GM21390 (cell line): ENCODE data around the gene USP54.

Experiments used
- ATAC-seq: cut with Tn5 transposase; IDR thresholded peaks from one replicate; pipeline ENCODE4 v1.9.1; 2021; ENCODE audit not compliant: unreplicated experiment

Gene USP54

DNA sequence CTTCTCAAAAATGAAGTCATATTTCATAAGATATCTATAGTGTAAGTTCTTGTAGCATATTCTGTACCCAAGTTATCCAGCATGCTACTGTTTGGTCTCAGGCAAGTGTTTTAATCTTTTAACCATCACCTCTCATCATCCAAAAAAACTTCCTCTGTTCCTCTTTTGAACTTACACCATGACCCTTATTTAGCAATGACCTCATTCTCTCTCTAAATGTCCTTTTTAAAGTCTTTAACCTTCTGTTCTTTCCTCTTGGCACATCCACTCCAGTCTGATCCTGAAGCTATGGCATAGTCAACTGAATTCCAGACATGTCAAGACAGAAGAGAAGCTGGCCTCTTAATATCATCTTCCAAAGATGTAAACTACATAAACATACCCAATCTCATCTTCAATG lies 121.6 kb downstream of the USP54 start:
- ATAC-seq: no peak

DNA sequence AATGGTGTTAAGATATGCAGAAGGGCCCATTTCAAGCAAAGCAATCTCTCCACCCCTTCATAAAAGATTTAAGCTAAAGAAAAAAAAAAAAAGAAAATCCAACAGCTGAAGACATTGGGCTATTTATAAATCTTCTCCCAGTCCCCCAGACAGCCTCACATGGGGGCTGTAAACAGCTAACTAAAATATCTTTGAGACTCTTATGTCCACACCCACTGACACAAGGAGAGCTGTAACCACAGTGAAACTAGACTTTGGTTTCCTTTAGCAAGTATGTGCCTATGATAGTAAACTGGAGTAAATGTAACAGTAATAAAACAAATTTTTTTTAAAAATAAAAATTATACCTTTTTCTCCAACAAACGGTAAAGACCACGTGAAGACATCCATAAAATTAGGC lies 123.9 kb downstream of the USP54 start:
- no peak for ATAC-seq

GRCh38 chr10:73465978-73466726 lies 125.0 kb downstream of the USP54 start:
- no peak for ATAC-seq

- no peak for ATAC-seq
Observed at GRCh38 chr10:73460897-73461296, 130.2 kb downstream of the USP54 start.

DNA sequence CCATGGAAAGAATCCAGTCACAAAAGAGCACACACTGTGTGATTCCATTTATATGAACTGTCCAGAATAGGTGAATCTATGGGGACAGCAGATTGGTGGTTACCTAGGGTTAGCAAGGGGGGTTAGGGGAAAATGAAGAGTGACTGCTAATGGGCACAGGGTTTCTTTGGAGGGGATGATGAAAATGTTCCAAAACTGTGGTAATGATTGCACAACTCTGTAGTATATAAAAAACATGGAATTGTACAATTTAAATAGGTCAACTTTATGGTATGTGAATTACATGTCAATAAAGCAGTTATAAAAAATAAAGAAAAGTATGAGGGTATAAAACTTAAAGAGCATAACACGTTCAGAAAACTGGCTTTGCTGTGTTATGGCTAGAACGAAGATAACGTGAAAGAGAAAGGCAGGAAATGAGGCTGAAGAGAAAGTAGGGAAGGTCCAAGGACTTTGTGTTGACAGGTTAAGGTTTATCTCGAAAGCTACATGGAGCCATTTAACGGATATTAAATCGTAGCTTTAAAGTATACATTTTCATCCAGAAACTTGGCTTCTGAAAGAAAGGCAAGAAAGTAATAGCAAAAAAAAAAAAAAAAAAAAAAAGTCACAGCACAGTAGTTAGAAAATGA lies 131.3 kb downstream of the USP54 start:
- ATAC-seq: no peak

DNA sequence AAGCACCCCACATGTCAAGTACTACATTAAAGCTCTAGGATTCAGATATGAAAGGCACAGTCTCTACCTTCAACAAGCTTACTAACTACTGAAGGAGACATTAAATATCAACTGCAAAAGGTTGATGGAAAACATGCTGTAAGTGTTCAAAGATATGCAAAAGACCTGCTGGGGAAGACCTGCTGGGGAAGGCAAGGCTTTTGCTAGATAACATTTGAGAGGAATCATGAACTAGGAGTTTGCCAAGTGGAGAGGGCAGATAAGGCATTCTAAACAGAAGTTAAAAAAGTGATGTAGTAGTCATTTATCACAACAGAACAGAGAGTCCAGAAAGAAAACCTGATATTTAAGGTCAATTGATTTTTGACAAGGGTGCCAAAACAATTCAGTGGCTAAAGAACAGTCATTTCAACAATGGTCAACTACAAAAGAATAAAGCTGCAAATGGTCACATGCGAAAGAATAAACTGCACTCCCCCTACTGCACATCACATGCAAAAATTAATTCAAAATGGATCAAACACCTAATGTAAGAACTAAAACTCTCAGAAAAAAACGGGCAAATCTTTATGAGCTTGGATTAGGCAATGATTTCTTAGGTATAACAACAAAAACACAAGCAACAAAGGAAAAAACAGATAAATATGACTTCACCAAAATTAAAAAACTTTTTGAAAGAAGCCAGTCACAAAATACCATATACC lies 134.8 kb downstream of the USP54 start:
- no peak for ATAC-seq

- no peak for ATAC-seq
Observed at GRCh38 chr10:73449113-73449512, 142.0 kb downstream of the USP54 start.

DNA sequence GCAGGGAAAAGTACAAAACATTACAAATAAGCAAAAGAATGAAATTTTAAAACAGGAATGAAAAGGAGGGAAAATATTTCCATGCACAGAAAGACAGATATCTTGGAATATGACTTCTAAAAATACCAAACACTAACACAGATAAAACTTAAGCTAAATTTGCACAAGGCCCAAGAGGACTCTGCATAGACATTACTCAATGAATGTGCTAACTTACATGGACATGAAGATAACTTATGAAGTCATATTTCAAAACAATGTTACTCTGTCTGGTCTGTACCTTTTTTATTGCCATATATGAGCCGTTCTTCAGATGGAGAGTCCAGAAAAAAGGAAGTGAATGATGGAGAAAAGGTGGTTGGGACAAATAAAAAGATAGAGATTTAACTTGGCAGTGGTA lies 142.8 kb downstream of the USP54 start:
- no peak for ATAC-seq
